Activated CD8-positive, alpha-beta memory T cell treated with anti-CD3 and anti-CD28 coated beads, Interleukin-2, amount 10 ng/mL, durations not matched to agents 7 days and 5 days (primary cell): ENCODE data around the gene CNTN5. TPM values are rescaled to one million over a fixed set of nuclear protein-coding genes. Genes with fewer than 3 reads are reported as not detected.

Experiments used
- ATAC-seq: fragments of 150-1000 bp; cut with Tn5 transposase; one replicate; pipeline ENCODE4 v1.10.0; 2021; ENCODE audit warnings: moderate library complexity
- CTCF ChIA-PET: fragments of 350-600 bp; sonication (Branson Sonifier 250); formaldehyde crosslinking; loops from one replicate; lab custom pipeline; 2021; ENCODE audit warnings: antibody characterized with exemption; lab: Charles Lee
- DNase-seq: peaks from one replicate; pipeline ENCODE4 v3.0.0-alpha.2; 2020
- H3K27ac Mint-ChIP-seq: one replicate; pipeline ENCODE4 v1.8.0; 2021; ENCODE audit warnings: mild to moderate bottlenecking, mixed read lengths
- H3K27me3 Mint-ChIP-seq: one replicate; pipeline ENCODE4 v1.8.0; 2021; ENCODE audit warnings: mixed read lengths
- H3K36me3 Mint-ChIP-seq: one replicate; pipeline ENCODE4 v1.8.0; 2021; ENCODE audit warnings: mild to moderate bottlenecking, mixed read lengths
- H3K4me1 Mint-ChIP-seq: one replicate; pipeline ENCODE4 v1.8.0; 2021; ENCODE audit warnings: mixed read lengths
- H3K4me3 Mint-ChIP-seq: one replicate; pipeline ENCODE4 v1.8.0; 2021; ENCODE audit warnings: mild to moderate bottlenecking, moderate library complexity, mixed read lengths
- H3K9me3 Mint-ChIP-seq: one replicate; pipeline ENCODE4 v1.8.0; 2022; ENCODE audit warnings: low read depth, mixed read lengths
- total RNA-seq, 2 experiments: library from RNA; stranded (reverse); gene quantifications; one replicate each; pipeline ENCODE4 v1.2.3, GENCODE V29; 2021

CNTN5 gene
- total RNA-seq, 2 experiments from 2014 or later: not detected

- Mint-ChIP-seq H3K9me3 (peaks cover 2% of the 10 kb centered on the region), H3K27me3 (no peaks in the 10 kb centered on the region), H3K36me3 (no peaks in the 10 kb centered on the region), H3K4me3 (no peak overlapping the region), H3K27ac (no peak overlapping the region), H3K4me1 (no peaks in the 10 kb centered on the region)
- CTCF ChIA-PET: no interaction called here
- DNase-seq (no peak), ATAC-seq (no peak)
Measured at GRCh38 chr11:99683933-99684332, 663.2 kb downstream of the CNTN5 start.

- Mint-ChIP-seq H3K9me3 (peaks cover 13% of the 10 kb centered on the region), H3K27ac (no peak overlapping the region), H3K36me3 (no peaks in the 10 kb centered on the region), H3K4me3 (no peak overlapping the region), H3K27me3 (no peaks in the 10 kb centered on the region), H3K4me1 (no peaks in the 10 kb centered on the region)
- ATAC-seq (no peak), DNase-seq (no peak)
- CTCF ChIA-PET: no interaction called here
Measured at GRCh38 chr11:99686838-99687237, 666.1 kb downstream of the CNTN5 start.

GRCh38 chr11:99687320-99687719, 666.6 kb downstream of the CNTN5 start:
- H3K36me3 Mint-ChIP-seq: no peaks in the 10 kb centered on the region
- H3K4me3 Mint-ChIP-seq: no peak overlapping the region
- CTCF ChIA-PET: no interaction called here
- ATAC-seq (no peak), DNase-seq (no peak)
- H3K27ac Mint-ChIP-seq: no peak overlapping the region
- H3K27me3 Mint-ChIP-seq: no peaks in the 10 kb centered on the region
- H3K9me3 Mint-ChIP-seq: peaks cover 13% of the 10 kb centered on the region
- H3K4me1 Mint-ChIP-seq: no peaks in the 10 kb centered on the region

GRCh38 chr11:99693941-99694492, 673.3 kb downstream of the CNTN5 start:
- no peak for ATAC-seq
- H3K36me3 Mint-ChIP-seq: no peaks in the 10 kb centered on the region
- no peaks in the 10 kb centered on the region for H3K4me1 Mint-ChIP-seq
- peaks cover 17% of the 10 kb centered on the region for H3K9me3 Mint-ChIP-seq
- no peak for DNase-seq
- CTCF ChIA-PET: no interaction called here
- no peaks in the 10 kb centered on the region for H3K27me3 Mint-ChIP-seq
- H3K27ac Mint-ChIP-seq: no peak overlapping the region
- no peak overlapping the region for H3K4me3 Mint-ChIP-seq

- Mint-ChIP-seq H3K4me3 (no peak overlapping the region), H3K36me3 (no peaks in the 10 kb centered on the region), H3K9me3 (peaks cover 14% of the 10 kb centered on the region), H3K27me3 (no peaks in the 10 kb centered on the region), H3K4me1 (no peaks in the 10 kb centered on the region), H3K27ac (no peak overlapping the region)
- no peak for ATAC-seq
- DNase-seq: no peak
- CTCF ChIA-PET: no interaction called here
Measured at GRCh38 chr11:99695106-99695505, 674.4 kb downstream of the CNTN5 start.

GRCh38 chr11:99706848-99707247, 686.1 kb downstream of the CNTN5 start:
- Mint-ChIP-seq H3K27me3 (no peaks in the 10 kb centered on the region), H3K36me3 (no peaks in the 10 kb centered on the region), H3K4me3 (no peak overlapping the region), H3K4me1 (no peaks in the 10 kb centered on the region), H3K27ac (no peak overlapping the region), H3K9me3 (peaks cover 12% of the 10 kb centered on the region)
- ATAC-seq (no peak), DNase-seq (no peak)
- CTCF ChIA-PET: no interaction called here

- H3K36me3 Mint-ChIP-seq: no peaks in the 10 kb centered on the region
Measured at GRCh38 chr11:99708928-99709672, 688.4 kb downstream of the CNTN5 start.

GRCh38 chr11:99716302-99716701, 695.6 kb downstream of the CNTN5 start:
- Mint-ChIP-seq H3K27me3 (no peaks in the 10 kb centered on the region), H3K9me3 (peaks cover 4% of the 10 kb centered on the region), H3K4me3 (no peak overlapping the region), H3K27ac (no peak overlapping the region), H3K36me3 (no peaks in the 10 kb centered on the region), H3K4me1 (no peaks in the 10 kb centered on the region)
- DNase-seq (no peak), ATAC-seq (no peak)
- CTCF ChIA-PET: no interaction called here

More at GRCh38 chr11:99708928-99709672, 688.4 kb downstream of the CNTN5 start:
- H3K27me3 Mint-ChIP-seq: no peaks in the 10 kb centered on the region
- no peak overlapping the region for H3K27ac Mint-ChIP-seq
- H3K4me1 Mint-ChIP-seq: no peaks in the 10 kb centered on the region
- ATAC-seq (no peak), DNase-seq (no peak)
- peaks cover 12% of the 10 kb centered on the region for H3K9me3 Mint-ChIP-seq
- no peak overlapping the region for H3K4me3 Mint-ChIP-seq
- CTCF ChIA-PET: no interaction called here

- no peak overlapping the region for H3K4me3 Mint-ChIP-seq
- H3K27me3 Mint-ChIP-seq: no peaks in the 10 kb centered on the region
- H3K27ac Mint-ChIP-seq: no peak overlapping the region
- ATAC-seq: no peak
- H3K4me1 Mint-ChIP-seq: no peaks in the 10 kb centered on the region
- H3K9me3 Mint-ChIP-seq: peaks cover 4% of the 10 kb centered on the region
- DNase-seq: no peak
- no peaks in the 10 kb centered on the region for H3K36me3 Mint-ChIP-seq
- CTCF ChIA-PET: no interaction called here
Measured at GRCh38 chr11:99718291-99718690, 697.5 kb downstream of the CNTN5 start.

GRCh38 chr11:99739464-99740089, 718.8 kb downstream of the CNTN5 start:
- no peak for ATAC-seq
- Mint-ChIP-seq H3K9me3 (peaks cover 2% of the 10 kb centered on the region), H3K27me3 (no peaks in the 10 kb centered on the region), H3K4me1 (no peaks in the 10 kb centered on the region), H3K36me3 (no peaks in the 10 kb centered on the region), H3K27ac (no peak overlapping the region), H3K4me3 (no peak overlapping the region)
- CTCF ChIA-PET: no interaction called here
- no peak for DNase-seq

- DNase-seq (no peak), ATAC-seq (no peak)
- CTCF ChIA-PET: no interaction called here
- Mint-ChIP-seq H3K27ac (no peak overlapping the region), H3K4me1 (no peaks in the 10 kb centered on the region), H3K9me3 (peaks cover 4% of the 10 kb centered on the region), H3K36me3 (no peaks in the 10 kb centered on the region), H3K4me3 (no peak overlapping the region), H3K27me3 (no peaks in the 10 kb centered on the region)
Measured at GRCh38 chr11:99742501-99742900, 721.8 kb downstream of the CNTN5 start.

GRCh38 chr11:99759787-99760186, 739.0 kb downstream of the CNTN5 start:
- no peaks in the 10 kb centered on the region for H3K36me3 Mint-ChIP-seq
- ATAC-seq: no peak
- no peak overlapping the region for H3K27ac Mint-ChIP-seq
- H3K4me1 Mint-ChIP-seq: no peaks in the 10 kb centered on the region
- DNase-seq: no peak
- no peak overlapping the region for H3K4me3 Mint-ChIP-seq
- CTCF ChIA-PET: no interaction called here
- no peaks in the 10 kb centered on the region for H3K27me3 Mint-ChIP-seq
- peaks cover 1% of the 10 kb centered on the region for H3K9me3 Mint-ChIP-seq

GRCh38 chr11:99766811-99767210, 746.1 kb downstream of the CNTN5 start:
- no peak overlapping the region for H3K27ac Mint-ChIP-seq
- no peaks in the 10 kb centered on the region for H3K4me1 Mint-ChIP-seq
- H3K27me3 Mint-ChIP-seq: no peaks in the 10 kb centered on the region
- no peak for DNase-seq
- CTCF ChIA-PET: no interaction called here
- H3K9me3 Mint-ChIP-seq: peaks cover 6% of the 10 kb centered on the region
- no peak overlapping the region for H3K4me3 Mint-ChIP-seq
- H3K36me3 Mint-ChIP-seq: no peaks in the 10 kb centered on the region
- no peak for ATAC-seq

- Mint-ChIP-seq H3K4me1 (no peaks in the 10 kb centered on the region), H3K27ac (no peak overlapping the region), H3K4me3 (no peak overlapping the region), H3K27me3 (no peaks in the 10 kb centered on the region), H3K9me3 (peaks cover 7% of the 10 kb centered on the region), H3K36me3 (no peaks in the 10 kb centered on the region)
- ATAC-seq (no peak), DNase-seq (no peak)
- CTCF ChIA-PET: no interaction called here
Measured at GRCh38 chr11:99773646-99774045, 752.9 kb downstream of the CNTN5 start.
